Peyer's patch (tissue), 4 donors: Measurements from ENCODE around the gene PFKFB3.

Experiments
- POLR2A ChIP-seq, 2 donors: fragments of 450-650 bp; IDR thresholded peaks; one replicate each; pipeline ENCODE4 v1.5.1; 2017; ENCODE audit warnings: antibody characterized with exemption in 2 of 2, mild to moderate bottlenecking in 2 of 2, moderate library complexity in 2 of 2
- TF ChIP-seq, protein P1 (sequence below), 6 experiments: fragments of 450-650 bp in 4 of 6; fragments of 200-600 bp in 2 of 6; sonication (generic) in 1 of 6; IDR thresholded peaks; one replicate each; pipeline ENCODE4 v1.5.1; 2017 to 2019; ENCODE audit warnings: antibody characterized with exemption in 6 of 6, mild to moderate bottlenecking in 3 of 6, moderate library complexity in 1 of 6

DNA sequence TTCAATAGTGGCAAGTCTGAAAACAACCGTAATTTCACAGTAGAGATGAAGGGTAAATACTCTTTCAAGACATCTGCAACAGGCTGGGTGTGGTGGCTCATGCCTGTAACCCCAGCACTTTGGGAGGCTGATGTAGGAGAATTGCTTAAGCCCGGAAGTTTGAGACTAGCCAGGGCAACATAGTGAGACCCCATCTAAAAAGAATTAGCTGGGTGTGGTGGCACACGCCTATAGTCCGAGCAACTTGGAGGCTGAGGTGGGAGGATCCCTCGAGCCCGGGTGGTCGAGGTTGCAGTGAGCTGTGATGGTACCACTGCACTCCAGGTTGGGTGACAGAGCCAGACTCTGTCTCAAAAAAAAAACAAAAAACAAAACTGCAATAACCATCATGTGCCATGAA, 71.8 kb downstream of the PFKFB3 start:
- TF ChIP-seq, protein P1, sequence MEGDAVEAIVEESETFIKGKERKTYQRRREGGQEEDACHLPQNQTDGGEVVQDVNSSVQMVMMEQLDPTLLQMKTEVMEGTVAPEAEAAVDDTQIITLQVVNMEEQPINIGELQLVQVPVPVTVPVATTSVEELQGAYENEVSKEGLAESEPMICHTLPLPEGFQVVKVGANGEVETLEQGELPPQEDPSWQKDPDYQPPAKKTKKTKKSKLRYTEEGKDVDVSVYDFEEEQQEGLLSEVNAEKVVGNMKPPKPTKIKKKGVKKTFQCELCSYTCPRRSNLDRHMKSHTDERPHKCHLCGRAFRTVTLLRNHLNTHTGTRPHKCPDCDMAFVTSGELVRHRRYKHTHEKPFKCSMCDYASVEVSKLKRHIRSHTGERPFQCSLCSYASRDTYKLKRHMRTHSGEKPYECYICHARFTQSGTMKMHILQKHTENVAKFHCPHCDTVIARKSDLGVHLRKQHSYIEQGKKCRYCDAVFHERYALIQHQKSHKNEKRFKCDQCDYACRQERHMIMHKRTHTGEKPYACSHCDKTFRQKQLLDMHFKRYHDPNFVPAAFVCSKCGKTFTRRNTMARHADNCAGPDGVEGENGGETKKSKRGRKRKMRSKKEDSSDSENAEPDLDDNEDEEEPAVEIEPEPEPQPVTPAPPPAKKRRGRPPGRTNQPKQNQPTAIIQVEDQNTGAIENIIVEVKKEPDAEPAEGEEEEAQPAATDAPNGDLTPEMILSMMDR (IDR thresholded peaks at IDR 0.05): no peak
- no peak for TF ChIP-seq POLR2A (IDR thresholded peaks at IDR 0.05)
